ENCODE results near the gene ARHGEF39.

The ARHGEF39 gene

DNA sequence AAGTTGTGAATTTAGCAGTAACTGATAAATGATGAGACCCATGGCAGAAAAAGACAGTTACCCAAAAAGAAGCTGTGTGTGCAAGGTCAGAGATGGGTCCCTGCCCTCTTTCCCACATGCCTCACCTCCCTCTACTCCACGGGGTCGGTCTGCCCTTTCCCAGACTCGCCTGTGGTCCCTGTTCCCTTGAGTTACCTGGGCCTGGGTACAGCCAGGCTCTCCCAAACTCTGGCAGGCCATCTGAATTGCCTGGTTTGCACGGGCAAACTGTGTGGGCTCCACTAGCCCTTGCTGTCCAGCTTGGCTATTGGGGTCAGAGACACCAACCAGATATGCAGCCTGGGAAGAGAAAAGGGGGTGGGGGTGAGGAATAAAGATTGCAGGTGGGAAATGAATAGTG lies 43.2 kb upstream of the ARHGEF39 start:
- no peaks in the 10 kb centered on the region for H3K27me3 ChIP-seq (ENCODE audit: insufficient read depth, poor library complexity, severe bottlenecking)
- no peak overlapping the region for H3K27ac ChIP-seq (replicated peaks)
- H3K4me3 ChIP-seq (replicated peaks; ENCODE audit: insufficient read depth, low read length), result no peak overlapping the region
- no peak for DNase-seq (ENCODE audit: low read depth in 1 of 2, low spot score in 1 of 2)
- TF ChIP-seq SPI1 (IDR thresholded peaks at IDR 0.05; ENCODE audit: borderline replicate concordance, low read depth), result no peak
- TF ChIP-seq, protein P1, sequence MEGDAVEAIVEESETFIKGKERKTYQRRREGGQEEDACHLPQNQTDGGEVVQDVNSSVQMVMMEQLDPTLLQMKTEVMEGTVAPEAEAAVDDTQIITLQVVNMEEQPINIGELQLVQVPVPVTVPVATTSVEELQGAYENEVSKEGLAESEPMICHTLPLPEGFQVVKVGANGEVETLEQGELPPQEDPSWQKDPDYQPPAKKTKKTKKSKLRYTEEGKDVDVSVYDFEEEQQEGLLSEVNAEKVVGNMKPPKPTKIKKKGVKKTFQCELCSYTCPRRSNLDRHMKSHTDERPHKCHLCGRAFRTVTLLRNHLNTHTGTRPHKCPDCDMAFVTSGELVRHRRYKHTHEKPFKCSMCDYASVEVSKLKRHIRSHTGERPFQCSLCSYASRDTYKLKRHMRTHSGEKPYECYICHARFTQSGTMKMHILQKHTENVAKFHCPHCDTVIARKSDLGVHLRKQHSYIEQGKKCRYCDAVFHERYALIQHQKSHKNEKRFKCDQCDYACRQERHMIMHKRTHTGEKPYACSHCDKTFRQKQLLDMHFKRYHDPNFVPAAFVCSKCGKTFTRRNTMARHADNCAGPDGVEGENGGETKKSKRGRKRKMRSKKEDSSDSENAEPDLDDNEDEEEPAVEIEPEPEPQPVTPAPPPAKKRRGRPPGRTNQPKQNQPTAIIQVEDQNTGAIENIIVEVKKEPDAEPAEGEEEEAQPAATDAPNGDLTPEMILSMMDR (IDR thresholded peaks at IDR 0.05; ENCODE audit: insufficient read depth, low read length), result no peak
- TF ChIP-seq GABPA (IDR thresholded peaks at IDR 0.05; ENCODE audit: low read depth), result no peak
- TF ChIP-seq POLR2AphosphoS5 (IDR thresholded peaks at IDR 0.05; ENCODE audit: low read depth), result no peak
- TF ChIP-seq, protein P2, sequence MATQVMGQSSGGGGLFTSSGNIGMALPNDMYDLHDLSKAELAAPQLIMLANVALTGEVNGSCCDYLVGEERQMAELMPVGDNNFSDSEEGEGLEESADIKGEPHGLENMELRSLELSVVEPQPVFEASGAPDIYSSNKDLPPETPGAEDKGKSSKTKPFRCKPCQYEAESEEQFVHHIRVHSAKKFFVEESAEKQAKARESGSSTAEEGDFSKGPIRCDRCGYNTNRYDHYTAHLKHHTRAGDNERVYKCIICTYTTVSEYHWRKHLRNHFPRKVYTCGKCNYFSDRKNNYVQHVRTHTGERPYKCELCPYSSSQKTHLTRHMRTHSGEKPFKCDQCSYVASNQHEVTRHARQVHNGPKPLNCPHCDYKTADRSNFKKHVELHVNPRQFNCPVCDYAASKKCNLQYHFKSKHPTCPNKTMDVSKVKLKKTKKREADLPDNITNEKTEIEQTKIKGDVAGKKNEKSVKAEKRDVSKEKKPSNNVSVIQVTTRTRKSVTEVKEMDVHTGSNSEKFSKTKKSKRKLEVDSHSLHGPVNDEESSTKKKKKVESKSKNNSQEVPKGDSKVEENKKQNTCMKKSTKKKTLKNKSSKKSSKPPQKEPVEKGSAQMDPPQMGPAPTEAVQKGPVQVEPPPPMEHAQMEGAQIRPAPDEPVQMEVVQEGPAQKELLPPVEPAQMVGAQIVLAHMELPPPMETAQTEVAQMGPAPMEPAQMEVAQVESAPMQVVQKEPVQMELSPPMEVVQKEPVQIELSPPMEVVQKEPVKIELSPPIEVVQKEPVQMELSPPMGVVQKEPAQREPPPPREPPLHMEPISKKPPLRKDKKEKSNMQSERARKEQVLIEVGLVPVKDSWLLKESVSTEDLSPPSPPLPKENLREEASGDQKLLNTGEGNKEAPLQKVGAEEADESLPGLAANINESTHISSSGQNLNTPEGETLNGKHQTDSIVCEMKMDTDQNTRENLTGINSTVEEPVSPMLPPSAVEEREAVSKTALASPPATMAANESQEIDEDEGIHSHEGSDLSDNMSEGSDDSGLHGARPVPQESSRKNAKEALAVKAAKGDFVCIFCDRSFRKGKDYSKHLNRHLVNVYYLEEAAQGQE (IDR thresholded peaks at IDR 0.05; ENCODE audit: insufficient replicate concordance, low read depth), result no peak

DNA sequence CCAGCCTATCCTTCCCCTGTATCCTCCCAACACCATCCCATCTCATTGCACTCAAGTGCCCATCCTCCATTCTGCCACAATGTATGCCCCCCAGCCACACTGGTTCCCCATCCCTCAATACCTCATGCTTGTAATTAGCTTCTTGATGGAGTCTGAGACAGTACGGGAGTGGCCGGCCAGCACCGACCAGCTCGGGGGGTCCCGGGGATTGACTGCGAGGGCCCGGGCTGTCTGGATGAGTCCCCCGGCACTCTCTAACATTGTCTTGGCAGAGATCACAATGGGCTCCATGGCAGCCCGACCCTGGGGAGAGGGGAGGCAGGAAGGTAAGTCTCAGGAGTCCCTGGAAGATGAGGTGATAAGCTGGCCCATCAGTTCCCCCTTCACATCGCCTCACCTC lies 42.0 kb upstream of the ARHGEF39 start:
- no peaks in the 10 kb centered on the region for H3K27me3 ChIP-seq (ENCODE audit: insufficient read depth, poor library complexity, severe bottlenecking)
- H3K4me3 ChIP-seq (replicated peaks; ENCODE audit: insufficient read depth, low read length), result no peak overlapping the region
- no peak overlapping the region for H3K27ac ChIP-seq (replicated peaks)
- TF ChIP-seq SPI1 (IDR thresholded peaks at IDR 0.05; ENCODE audit: borderline replicate concordance, low read depth), result no peak
- TF ChIP-seq, protein P1 (IDR thresholded peaks at IDR 0.05; ENCODE audit: insufficient read depth, low read length), result no peak
- DNase-seq (ENCODE audit: low read depth in 1 of 2, low spot score in 1 of 2), result no peak

DNA sequence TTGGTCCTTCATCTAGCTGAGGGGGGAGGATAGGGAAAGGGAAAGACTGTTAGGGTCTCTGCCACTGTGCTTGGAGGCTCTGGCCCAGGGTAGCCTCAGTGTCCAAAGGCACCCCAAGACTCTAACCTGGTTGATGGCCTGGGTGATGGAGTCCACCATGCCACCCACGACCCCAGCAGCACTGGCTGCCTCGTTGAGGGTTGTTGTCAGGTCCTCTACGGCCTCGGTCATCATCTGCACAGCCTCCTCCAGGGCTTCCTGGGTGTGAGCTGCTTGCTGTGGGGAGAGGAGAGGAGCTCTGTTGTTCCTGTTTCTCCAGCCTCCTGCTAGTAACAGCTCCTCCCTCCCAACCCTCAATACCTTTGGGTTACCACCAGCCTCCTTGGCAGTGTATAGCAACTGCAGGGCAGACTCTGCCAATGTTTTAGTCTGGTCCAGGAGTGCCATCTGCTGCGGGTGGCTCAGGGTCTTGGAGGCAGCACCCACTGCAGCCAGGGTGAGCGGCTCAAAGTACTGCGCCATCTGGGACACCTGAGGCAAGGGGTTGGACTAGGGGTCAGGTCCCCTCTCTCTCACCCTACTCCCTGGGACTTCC lies 40.9 kb upstream of the ARHGEF39 start:
- DNase-seq (ENCODE audit: low read depth in 1 of 2, low spot score in 1 of 2), result no peak
- Histone ChIP-seq H3K27ac (replicated peaks) (no peak overlapping the region), H3K27me3 (ENCODE audit: insufficient read depth, poor library complexity, severe bottlenecking) (no peaks in the 10 kb centered on the region), H3K4me3 (replicated peaks; ENCODE audit: insufficient read depth, low read length) (no peak overlapping the region)
- TF ChIP-seq, protein P2 (IDR thresholded peaks at IDR 0.05; ENCODE audit: insufficient replicate concordance, low read depth), result no peak
- no peak for TF ChIP-seq POLR2AphosphoS5 (IDR thresholded peaks at IDR 0.05; ENCODE audit: low read depth)
- TF ChIP-seq GABPA (IDR thresholded peaks at IDR 0.05; ENCODE audit: low read depth), result no peak
- TF ChIP-seq, protein P1 (IDR thresholded peaks at IDR 0.05; ENCODE audit: insufficient read depth, low read length), result no peak
- TF ChIP-seq SPI1 (IDR thresholded peaks at IDR 0.05; ENCODE audit: borderline replicate concordance, low read depth), result no peak

DNA sequence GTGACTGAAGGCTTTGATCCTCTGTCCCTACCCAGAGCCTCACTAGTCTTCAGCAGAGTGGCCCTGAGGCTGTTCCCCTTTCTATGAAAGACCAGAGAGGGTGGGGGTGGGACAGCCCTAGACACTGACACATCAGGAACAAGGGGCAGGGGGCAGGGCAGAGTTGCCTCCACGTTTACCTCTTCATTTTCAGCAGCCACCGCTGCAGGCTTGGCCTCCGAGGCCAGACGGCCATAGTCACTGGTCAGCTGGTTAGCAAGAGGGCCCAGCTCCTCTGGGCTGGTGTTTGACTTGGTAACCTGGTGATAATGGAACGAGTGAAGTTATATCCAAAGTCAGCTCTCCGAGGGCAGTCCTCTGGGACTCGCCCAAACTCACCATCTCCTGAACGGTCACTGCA lies 40.4 kb upstream of the ARHGEF39 start:
- no peak for DNase-seq (ENCODE audit: low read depth in 1 of 2, low spot score in 1 of 2)

More for the DNA sequence above, 40.4 kb upstream of the ARHGEF39 start:
- Histone ChIP-seq H3K4me3 (replicated peaks; ENCODE audit: insufficient read depth, low read length) (no peak overlapping the region), H3K27ac (replicated peaks) (no peak overlapping the region), H3K27me3 (ENCODE audit: insufficient read depth, poor library complexity, severe bottlenecking) (no peaks in the 10 kb centered on the region)
- TF ChIP-seq GABPA (IDR thresholded peaks at IDR 0.05; ENCODE audit: low read depth) (no peak), POLR2AphosphoS5 (IDR thresholded peaks at IDR 0.05; ENCODE audit: low read depth) (no peak), SPI1 (IDR thresholded peaks at IDR 0.05; ENCODE audit: borderline replicate concordance, low read depth) (no peak)
- TF ChIP-seq, protein P2 (IDR thresholded peaks at IDR 0.05; ENCODE audit: insufficient replicate concordance, low read depth), result no peak
- TF ChIP-seq, protein P1 (IDR thresholded peaks at IDR 0.05; ENCODE audit: insufficient read depth, low read length), result no peak
